Measurements from ENCODE around the gene DYNC1H1.

DYNC1H1 gene

GRCh38 chr14:102033241-102033640, 68.9 kb downstream of the DYNC1H1 start:
- TF ChIP-seq, protein P1, sequence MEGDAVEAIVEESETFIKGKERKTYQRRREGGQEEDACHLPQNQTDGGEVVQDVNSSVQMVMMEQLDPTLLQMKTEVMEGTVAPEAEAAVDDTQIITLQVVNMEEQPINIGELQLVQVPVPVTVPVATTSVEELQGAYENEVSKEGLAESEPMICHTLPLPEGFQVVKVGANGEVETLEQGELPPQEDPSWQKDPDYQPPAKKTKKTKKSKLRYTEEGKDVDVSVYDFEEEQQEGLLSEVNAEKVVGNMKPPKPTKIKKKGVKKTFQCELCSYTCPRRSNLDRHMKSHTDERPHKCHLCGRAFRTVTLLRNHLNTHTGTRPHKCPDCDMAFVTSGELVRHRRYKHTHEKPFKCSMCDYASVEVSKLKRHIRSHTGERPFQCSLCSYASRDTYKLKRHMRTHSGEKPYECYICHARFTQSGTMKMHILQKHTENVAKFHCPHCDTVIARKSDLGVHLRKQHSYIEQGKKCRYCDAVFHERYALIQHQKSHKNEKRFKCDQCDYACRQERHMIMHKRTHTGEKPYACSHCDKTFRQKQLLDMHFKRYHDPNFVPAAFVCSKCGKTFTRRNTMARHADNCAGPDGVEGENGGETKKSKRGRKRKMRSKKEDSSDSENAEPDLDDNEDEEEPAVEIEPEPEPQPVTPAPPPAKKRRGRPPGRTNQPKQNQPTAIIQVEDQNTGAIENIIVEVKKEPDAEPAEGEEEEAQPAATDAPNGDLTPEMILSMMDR (IDR thresholded peaks at IDR 0.05; ENCODE audit: insufficient read depth, low read length, poor library complexity, severe bottlenecking), result no peak
- DNase-seq (ENCODE audit: extremely low read depth, insufficient read length), result no peak
- no peaks in the 10 kb centered on the region for H3K27me3 ChIP-seq (replicated peaks; ENCODE audit: control insufficient read depth, insufficient read depth, low read length)

GRCh38 chr14:102034301-102034700, 69.9 kb downstream of the DYNC1H1 start:
- peaks cover 49% of the 10 kb centered on the region for H3K36me3 ChIP-seq (ENCODE audit: control insufficient read depth, insufficient read depth, low read length)
- no peak overlapping the region for H3K4me3 ChIP-seq (replicated peaks; ENCODE audit: low read depth, low read length)
- no peaks in the 10 kb centered on the region for H3K27me3 ChIP-seq (replicated peaks; ENCODE audit: control insufficient read depth, insufficient read depth, low read length)
- DNase-seq (ENCODE audit: extremely low read depth, insufficient read length), result no peak
- TF ChIP-seq, protein P1 (IDR thresholded peaks at IDR 0.05; ENCODE audit: insufficient read depth, low read length, poor library complexity, severe bottlenecking), result no peak

More at GRCh38 chr14:102033241-102033640, 68.9 kb downstream of the DYNC1H1 start:
- Histone ChIP-seq H3K4me3 (replicated peaks; ENCODE audit: low read depth, low read length) (no peak overlapping the region), H3K36me3 (ENCODE audit: control insufficient read depth, insufficient read depth, low read length) (peaks cover 45% of the 10 kb centered on the region)

GRCh38 chr14:102035914-102036313, 71.5 kb downstream of the DYNC1H1 start:
- no peak for DNase-seq (ENCODE audit: extremely low read depth, insufficient read length)
- peaks cover 53% of the 10 kb centered on the region for H3K36me3 ChIP-seq (ENCODE audit: control insufficient read depth, insufficient read depth, low read length)
- TF ChIP-seq, protein P1 (IDR thresholded peaks at IDR 0.05; ENCODE audit: insufficient read depth, low read length, poor library complexity, severe bottlenecking), result no peak
- H3K4me3 ChIP-seq (replicated peaks; ENCODE audit: low read depth, low read length), result no peak overlapping the region
- H3K27me3 ChIP-seq (replicated peaks; ENCODE audit: control insufficient read depth, insufficient read depth, low read length), result no peaks in the 10 kb centered on the region

GRCh38 chr14:102037686-102038085, 73.3 kb downstream of the DYNC1H1 start:
- Histone ChIP-seq H3K36me3 (ENCODE audit: control insufficient read depth, insufficient read depth, low read length) (peaks cover 59% of the 10 kb centered on the region), H3K4me3 (replicated peaks; ENCODE audit: low read depth, low read length) (no peak overlapping the region), H3K27me3 (replicated peaks; ENCODE audit: control insufficient read depth, insufficient read depth, low read length) (no peaks in the 10 kb centered on the region)
- TF ChIP-seq, protein P1 (IDR thresholded peaks at IDR 0.05; ENCODE audit: insufficient read depth, low read length, poor library complexity, severe bottlenecking), result no peak
- DNase-seq (ENCODE audit: extremely low read depth, insufficient read length), result no peak

- Histone ChIP-seq H3K36me3 (ENCODE audit: control insufficient read depth, insufficient read depth, low read length) (peaks cover 56% of the 10 kb centered on the region), H3K4me3 (replicated peaks; ENCODE audit: low read depth, low read length) (no peak overlapping the region), H3K27me3 (replicated peaks; ENCODE audit: control insufficient read depth, insufficient read depth, low read length) (no peaks in the 10 kb centered on the region)
- TF ChIP-seq, protein P1 (IDR thresholded peaks at IDR 0.05; ENCODE audit: insufficient read depth, low read length, poor library complexity, severe bottlenecking), result no peak
- DNase-seq (ENCODE audit: extremely low read depth, insufficient read length), result no peak
These were observed 74.8 kb downstream of the DYNC1H1 start for GRCh38 chr14:102039157-102039556.

DNA sequence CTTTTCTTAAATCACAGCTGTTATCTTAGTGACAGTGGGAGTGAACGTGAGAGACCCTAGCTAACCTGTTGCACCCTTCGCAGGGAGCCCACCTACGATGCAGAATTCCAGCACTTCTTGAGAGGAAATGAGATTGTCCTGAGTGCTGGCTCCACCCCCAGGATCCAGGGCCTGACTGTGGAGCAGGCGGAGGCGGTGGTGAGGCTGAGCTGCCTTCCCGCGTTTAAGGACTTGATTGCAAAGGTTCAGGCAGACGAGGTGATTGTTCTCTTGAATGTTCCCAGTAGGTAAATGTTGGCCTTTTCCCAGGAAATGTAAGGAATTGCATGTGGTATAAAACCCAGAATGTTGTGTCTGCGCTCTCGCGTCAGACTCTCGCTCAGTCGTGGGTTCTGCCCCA, 75.8 kb downstream of the DYNC1H1 start:
- no peaks in the 10 kb centered on the region for H3K27me3 ChIP-seq (replicated peaks; ENCODE audit: control insufficient read depth, insufficient read depth, low read length)
- TF ChIP-seq, protein P1 (IDR thresholded peaks at IDR 0.05; ENCODE audit: insufficient read depth, low read length, poor library complexity, severe bottlenecking), result no peak
- no peak overlapping the region for H3K4me3 ChIP-seq (replicated peaks; ENCODE audit: low read depth, low read length)
- peaks cover 59% of the 10 kb centered on the region for H3K36me3 ChIP-seq (ENCODE audit: control insufficient read depth, insufficient read depth, low read length)
- no peak for DNase-seq (ENCODE audit: extremely low read depth, insufficient read length)

All from GM06990 (cell line).